Activated T-cell treated with anti-CD3 and anti-CD28 coated beads for 48 hours (primary cell): ENCODE results near the gene SNX32.

Source experiments
- DNase-seq: peaks from one replicate; pipeline ENCODE4 v3.0.0-alpha.2; 2020; ENCODE audit warnings: low read depth

SNX32 gene

DNA sequence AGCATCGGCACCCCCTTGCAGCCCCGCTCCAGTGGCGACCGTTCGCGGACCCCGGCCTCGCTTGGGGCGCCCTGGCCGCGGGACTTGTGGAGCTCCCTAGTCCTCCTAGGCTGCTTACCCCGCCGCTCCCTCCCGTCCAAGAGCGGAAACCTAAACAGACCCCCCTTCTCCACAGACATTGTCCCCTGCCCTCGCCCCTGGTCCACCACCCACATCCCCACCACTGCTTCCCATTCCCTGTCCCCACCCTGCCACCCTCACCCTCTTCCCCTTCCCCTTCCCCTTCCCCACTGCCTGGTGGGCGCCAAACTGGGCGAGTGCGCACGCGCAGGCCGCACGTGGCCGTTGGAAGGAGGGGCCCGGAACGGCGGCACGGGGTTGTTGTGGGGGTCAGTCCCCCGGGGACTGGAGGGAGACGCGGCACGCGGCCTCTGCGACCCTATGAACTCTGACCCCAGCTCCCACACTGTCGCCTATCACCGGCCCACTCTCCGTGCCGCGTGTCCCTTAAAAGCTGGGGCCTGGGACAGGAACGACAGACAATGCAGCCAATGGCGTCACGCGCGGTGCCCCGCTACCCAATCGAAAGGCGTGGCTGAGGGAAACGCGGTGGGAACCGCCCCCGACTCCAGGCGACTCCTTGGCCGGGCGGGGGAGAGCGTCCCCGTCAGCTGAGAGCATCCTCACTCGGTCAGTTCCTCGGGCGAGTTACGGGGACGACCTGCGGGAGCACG is at the start of gene SNX32:
Gene SNX32 (plus strand): TSS at position 667 of the 734 bp plus-strand sequence. CDS start 103 bp downstream, outside the sequence.
- peak; percentile 94 for DNase-seq

DNA sequence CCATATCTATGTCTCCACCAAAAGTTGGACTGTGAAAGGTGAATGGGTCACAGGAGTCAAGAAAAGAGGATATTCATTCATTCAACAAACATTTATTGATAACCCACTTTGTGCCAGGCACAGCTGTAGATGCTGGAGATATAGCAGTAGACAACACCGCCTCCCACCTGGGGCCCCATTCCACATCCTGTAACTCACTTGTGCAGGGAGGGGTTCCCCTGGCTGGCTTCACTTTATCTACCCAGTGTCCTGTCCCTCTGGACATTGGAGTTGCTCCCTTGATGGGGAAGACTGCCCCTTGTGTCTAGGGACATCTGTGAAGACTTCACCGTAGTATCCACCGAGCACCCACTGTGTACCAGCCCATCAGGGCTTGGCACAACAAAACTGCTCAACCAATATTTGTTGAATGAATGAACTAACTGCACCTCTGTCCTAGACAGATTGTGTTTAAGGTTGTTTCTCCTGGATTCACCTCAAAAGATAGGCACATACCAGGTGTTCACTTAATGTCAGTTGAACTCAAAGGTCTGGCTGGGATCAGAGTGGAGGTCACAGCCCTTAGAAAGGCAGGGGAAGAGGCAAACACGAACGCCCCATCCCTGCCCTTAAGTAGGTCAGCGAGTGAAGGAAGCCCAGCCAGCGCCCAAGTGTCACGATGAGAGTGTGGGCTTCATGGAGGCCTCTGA is 48.3 kb upstream of the SNX32 start:
- no peak for DNase-seq

DNA sequence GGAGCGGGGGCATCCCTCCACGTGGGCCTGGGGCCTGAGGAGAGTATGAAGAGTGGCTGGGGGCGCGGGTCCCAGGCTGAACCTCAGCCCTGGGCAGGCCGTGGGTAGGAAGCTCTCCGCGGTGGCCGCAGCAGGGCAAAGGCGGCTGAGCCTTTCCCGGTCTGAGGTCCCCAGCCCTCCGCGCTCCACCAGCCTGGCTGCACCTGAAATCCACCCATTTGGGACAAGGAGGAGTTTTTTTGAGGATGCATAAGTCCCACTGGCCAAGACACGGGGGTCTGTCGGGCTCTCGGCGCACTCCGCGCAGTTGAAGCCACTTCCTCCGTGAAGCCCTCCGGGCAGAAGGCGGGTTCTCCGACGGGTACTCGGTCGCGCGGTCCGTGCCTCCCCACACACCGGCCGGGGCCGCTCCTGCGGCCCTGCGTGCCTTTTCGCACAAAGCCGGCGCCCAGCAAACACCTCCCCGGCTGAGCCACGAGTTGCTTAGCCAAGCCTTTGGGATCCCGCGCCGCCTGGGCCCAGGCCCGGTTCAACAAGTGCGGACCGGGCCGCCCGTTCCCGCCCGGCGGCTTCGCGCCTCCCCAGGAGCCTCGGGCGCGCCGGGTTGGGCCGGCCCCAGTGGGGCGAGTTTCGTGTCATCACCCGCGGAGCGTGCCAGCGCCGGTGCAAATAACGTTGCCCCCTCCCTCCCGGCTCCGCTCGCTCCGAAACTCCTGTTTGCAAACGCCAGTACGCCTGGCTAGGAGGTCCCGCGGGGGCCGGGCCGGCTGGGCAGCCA is 47.6 kb upstream of the SNX32 start:
- DNase-seq = no peak

DNA sequence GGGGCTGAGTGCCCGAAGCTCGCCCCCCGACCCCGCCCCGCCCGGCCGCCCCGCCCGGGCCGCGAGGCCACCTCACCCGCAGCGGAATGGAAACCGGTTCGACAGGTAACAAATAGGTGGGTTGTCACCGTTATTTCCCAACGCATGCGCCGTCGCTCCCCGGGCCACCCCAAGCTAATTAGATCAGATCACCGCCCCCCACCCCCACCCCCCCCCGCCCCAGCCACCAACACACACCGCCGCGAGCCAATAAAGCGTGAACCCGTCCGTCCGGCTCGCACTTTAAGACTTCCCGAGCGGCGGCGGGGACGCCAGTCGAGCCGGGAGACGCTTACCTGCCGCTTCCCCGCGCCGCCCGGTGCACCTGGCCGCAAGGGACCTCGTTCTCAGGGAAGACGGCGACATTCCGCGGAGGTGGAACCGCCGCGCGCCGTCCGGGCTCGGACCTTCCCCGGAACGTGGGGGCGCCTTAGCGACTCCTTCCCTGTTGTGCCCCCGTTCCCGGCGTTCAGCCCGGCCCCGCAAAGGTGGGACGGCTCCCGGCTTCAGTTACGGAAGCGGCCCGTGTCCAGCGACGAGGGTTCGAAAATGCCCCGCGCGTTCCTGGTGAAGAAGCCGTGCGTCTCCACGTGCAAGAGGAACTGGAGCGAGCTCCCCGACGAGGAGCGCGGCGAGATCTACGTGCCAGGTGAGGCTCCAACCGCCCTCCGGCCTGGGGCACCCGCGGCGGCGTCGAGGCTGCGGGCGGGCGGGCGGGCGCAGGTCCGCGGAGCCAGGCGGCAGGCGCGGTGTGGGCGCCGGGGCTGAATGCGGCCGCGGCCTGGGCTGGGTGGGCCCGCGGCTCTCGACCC is 46.8 kb upstream of the SNX32 start, which contains the start of gene OVOL1:
Gene OVOL1 (plus strand): TSS at position 278 of the 851 bp plus-strand sequence. CDS start 311 bp downstream, at position 589.
- DNase-seq = no peak

DNA sequence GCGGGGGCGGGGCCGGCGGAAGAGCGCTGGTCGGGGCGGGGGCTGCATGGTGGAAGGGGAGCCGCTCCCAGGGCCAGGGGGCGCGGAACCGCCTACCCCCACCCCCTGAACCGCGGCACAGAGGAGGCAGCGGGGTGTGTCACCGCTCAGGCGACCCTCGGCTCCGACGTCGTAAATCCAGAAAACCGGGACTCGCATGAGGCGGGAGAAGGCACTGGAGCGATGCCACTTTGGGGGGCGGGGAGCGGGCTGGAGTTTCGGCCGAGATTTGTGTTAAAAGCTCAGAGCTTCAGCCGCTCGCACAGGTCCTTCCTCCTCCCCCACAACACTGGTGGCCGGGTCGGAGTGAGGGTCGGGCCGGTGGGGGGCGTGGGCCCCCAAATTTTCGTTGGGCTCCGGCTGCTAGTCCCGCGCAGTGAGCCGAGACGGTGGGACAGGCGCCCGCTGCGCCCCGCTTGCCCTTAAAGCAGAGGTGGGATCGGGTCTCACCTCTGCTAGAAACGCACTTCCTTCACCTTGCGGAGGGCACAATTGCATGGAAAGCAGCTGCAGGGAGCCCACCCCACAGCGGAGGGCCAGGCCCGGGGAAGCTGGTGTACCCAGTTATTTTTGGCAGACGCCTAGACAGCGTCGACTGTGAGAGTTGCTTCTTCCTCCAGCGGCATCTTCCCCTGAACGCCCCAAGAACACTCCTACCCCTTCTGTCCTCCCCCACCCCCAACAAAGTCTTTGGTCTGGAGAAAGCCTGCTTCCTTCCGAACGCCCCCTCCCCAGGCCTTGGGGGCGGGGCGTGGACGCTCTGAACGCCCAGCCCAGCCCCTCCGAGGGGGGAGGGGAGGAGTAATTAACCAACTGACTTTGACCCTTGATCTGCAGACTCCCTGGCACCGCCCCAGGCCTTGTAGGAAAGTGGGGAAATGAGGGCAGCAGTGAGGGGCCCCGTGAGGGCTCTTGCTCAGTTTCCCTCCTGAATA is 45.8 kb upstream of the SNX32 start:
- DNase-seq = no peak

DNA sequence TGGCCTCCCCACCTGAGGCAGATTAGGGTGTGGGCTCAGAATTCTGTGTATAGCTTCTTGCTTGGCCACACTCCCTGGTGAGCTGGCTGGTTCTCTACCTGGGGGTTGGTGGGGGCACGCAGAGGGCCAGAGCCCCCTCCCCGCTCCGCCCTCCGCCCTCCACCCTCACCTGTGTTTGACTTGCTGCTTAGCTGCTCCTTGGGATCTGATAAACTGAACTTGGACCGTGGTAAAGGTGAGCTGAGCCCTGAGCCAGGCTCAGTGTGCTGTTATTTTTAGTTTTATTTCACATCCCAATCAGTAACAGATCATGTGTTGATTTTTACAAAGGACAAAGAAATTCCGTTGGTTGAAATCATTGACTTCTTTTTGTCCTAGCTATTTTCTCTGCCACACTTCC is 44.9 kb upstream of the SNX32 start:
- DNase-seq = no peak

DNA sequence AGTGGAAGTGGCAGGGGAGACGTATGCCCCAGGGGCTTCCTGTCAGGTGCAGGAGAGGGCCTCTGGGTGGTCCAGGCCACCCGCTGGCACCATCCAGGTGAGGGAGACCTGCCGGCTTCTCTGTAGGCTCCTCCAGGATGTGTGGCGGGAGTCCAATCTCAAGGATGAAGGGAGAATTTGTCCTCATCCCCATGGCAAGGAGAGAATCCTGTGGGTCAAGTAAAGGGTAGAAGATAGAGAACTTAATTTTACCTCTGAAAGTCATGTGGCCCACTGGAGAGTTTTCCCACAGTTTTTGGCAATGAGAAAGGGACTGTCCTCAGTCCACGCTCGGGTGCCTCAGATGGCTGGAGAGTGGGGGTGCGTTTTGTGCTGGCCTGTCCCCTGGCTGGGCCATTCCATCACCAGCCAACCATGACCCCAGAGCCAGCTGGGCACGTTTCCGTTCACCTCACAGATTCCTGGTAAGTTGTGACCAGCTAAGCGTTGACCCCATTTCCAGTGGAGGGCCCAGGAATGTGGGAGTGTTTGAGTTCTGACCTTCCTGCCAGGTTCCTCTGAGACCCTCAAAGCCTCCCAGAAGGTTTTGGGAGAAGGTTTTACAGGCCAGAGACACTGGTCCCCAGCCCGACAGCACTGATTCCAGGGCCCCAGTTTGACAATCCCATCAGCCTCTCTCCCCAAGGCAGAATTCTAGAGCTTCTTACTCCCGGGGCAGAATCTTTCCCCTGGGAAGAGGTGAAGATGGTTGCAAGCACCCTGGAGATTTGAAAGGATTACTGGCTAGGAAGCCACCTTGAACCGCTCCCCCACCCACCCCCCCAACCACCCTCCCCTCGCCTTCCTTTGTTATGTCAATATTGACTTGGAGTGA is 44.3 kb upstream of the SNX32 start:
- no peak for DNase-seq

DNA sequence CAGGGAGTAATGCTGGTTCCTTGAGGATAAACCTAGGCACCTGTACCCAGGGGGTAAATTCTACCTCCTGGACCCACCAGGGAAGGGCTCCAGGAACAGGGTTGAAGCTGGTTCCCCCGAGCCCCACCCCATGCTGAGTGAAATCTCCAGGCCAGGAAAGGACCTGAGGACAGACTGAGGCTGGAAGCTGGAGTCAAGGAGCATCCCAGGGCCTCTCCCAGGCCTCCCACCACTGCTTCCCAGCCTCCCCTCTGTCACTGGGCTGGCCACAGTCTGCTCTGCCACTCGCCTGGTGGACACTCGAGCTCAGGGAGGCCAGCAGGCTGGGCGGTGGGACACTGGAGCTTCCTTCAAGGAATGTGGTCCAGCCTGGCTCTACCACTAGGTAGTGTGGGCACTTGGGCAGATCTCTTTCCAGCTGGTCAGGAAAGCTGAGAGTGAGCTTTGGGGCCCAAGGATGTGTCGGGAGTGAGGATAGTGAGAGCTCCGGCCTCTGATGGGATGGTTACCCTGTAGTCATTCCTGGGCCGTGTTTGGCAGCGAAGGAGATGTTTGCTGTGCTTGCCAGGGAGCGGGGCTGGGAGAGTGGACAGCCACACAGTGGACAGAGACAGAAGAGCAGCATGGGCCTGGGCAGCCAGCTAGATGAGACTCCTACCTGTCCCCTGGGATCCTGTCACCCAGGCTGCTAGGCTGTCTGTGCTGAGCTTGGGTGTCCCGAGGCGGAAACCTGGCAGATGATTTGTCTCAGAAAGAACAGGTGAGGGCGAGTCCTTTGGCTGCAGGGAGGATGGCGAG is 43.5 kb upstream of the SNX32 start:
- no peak for DNase-seq

DNA sequence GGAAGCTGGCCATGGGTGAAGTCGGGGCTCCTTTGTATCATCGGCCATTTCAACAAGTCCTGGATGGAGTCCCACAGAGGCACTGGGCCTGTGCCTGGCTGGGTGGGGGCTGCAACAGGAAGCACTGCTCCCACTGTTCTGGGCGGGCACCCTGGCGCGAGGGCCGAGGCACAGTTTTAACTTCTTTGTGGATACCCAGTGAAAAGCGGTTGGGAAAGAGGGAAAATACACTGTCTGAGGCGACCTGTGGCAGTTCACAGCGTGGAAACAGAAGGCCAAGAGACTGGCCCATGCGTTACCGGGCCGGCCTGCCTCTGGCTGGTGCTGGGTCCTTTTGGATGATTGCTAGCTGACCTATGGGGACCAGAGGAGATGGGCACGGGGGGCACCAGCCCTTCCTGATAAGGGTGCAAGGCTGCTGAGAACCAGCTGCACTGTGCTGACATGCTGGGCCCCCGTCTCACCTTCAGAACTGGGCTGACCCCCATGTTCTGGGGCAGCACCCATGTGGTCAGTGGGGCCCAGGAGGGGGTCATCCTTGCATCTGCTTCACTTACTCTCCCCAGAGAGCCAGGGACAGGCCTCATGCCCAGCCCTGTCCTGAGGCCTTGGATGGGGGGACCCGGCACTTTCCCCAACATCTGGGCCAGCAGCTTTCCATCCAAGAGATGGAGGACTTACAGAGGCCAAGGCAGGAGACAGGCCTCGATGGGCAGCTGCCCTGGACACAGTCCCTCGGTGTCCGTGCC is 42.7 kb upstream of the SNX32 start:
- DNase-seq = no peak

DNA sequence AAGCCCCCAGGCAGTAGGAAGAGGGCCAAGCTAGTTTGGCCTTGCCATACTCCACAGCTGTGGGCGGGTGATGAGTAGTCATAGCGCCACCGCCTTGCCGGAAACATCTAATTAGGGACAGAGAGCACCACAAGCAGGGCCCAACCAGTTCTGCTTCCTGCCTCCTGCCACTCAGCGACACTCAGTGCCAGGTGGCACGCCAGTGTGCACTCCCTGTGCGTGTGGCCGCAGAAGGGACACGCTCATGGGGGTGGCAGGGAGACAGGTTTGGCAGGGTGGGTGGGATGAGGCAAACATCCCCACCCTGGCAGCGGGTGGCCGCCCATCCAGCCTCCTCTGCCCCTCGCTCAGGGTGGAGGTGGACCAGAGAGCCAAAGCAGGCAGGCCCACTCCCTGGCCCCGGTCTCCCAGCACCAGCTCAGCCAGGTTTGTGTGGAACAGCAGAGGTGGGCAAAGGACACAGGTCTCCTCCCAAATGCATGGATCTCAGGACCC is 42.0 kb upstream of the SNX32 start:
- DNase-seq = peak; percentile 60

DNA sequence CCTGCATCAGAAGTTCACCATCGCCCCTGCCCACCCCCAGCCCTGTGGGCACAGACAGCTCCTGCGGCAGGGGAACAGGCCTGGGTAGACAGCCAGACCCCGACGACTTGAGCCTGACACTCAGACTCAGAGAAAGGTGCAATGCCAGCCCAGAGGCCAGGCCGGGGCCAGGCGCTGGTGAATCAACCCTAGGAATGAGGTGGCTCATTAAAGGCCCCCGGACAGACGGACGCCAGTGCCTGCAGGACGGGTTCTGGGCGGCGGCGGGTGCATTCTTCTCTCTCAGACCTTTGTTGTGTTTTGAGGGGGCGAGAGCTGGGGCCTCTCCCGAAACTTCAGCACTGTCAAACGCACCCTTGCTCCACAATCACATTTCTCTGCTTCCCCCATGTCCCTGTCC is 41.3 kb upstream of the SNX32 start:
- no peak for DNase-seq

DNA sequence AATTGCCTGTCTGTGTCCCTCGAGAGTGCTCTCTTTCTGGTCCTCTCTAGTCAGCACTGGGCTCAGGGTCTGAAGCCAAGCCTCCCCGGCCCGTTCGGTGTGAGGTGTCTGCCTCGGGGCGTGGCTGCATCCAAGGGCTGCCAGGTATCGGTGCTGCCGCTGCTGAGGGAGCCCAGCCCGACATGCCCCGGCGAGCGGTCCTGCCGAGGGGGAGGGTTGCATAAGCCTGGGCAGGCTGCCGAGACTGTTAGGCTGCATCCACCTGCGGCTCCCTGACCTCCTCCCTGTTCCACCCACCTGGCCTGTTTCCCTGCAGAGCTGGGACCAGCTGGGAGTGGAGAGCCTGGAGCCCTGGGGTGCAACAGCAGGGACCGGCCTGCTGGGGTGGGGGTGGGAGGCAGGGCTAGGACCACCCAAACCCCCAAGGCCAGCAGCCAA is 40.6 kb upstream of the SNX32 start:
- no peak for DNase-seq

DNA sequence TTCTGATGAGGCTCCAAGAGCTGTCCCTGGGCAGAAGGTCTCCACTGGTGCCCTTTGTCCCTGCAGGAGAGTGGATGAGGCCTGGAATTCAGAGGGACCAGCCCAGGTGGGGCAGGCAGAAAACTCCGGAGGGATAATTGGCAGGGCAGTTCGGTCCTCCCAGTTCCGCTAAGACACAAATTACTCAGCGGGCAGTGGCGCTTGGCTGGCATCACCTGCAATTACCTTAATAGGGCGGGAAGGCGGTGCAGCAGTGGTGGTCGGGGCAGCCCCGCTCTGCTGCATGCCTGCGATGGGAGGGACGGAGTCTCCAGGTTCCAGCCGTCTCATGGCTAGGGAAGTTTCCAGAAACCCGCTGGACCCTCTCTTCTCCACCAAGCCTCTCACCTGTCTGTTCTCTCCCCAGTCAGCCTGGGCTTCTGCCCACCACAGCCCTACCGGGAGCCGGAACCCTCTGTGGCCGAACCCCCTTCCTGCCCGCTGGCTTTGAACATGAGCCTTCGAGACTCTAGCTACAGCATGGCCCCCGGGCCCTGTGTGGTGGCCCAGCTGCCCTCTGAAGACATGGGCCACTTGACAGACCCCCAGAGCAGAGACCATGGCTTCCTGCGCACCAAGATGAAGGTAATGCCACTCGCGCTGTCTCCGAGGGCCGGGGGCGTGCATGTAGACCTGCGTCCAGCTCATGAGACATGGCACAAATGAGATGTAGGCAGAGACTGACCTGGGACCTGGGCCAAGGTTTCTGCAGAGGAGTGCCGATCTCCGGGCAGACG is 40.0 kb upstream of the SNX32 start:
- no peak for DNase-seq

DNA sequence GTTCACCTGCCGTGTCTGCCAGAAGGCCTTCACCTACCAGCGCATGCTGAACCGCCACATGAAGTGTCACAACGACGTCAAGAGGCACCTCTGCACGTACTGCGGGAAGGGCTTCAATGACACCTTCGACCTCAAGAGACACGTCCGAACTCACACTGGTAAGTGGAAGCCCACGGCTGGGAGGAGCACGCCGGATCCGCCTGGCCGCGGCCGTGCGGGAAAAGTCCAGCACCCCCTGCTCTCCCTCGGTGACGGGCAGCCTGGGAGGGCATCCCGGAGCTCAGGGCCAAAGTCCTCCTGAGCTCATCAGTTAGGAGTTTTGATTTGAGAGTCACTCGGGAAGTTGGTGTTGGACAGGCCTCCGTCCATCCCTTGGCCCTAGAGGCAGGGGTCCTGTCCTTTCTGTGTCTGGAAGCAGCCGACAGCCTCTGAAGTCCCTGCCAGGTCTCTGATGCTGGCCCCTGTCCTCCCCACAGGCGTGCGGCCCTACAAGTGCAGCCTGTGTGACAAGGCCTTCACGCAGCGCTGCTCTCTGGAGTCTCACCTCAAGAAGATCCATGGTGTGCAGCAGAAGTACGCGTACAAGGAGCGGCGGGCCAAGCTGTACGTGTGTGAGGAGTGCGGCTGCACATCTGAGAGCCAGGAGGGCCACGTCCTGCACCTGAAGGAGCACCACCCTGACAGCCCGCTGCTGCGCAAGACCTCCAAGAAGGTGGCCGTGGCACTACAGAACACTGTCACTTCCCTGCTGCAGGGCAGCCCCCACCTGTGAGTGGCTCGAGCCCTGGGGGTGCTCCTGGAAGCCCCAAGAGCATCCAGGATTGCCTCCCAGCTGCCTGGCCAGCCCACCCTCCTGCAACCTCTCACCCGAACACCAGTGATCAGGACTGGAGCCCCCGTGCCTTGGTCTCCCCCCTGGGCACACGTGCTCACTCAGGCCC is 38.9 kb upstream of the SNX32 start:
- DNase-seq = no peak

DNA sequence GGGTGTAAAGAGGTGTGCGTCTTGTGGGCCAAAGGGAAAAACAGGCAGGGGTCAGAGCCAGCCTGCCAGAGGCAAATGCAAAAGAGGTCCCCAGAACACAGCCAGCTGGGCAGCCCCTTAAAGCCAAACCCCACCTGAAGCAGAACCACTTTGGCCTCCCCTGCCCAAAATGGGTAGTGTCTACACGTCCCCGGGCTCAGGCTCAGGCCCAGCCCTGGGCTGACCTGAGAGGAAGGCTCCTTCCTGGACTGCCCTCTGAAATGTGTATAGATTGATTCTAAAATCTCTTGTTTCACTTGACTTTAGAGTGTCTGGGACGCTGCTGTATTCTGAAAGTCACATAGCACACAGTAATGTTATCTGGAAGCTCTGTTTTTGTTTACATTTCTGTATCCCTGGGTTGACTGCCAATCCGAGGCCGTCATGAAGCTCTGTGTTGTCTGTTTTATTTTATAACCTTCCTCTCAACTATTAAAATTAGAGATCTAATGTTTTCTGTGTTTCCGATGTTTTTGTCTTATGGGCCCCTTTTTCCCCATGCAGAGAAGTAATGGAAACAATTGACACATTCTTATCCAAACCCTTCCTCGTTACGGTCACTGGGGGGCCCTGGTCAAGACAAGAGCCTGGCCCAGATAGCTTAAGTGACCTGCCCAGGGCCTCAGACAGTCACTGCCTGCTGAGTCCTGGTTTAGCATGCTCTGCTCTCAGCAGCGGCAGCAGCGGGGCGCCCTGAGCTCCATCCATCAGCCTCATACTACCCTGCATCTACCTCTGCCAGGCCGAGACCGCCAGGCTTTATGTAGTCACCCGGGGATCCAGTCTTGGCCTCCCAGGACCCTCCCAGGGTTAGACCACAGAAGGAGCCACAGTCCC is 36.8 kb upstream of the SNX32 start:
- no peak for DNase-seq
